HG03025 (cell line): ENCODE results near the gene WDR45B.
A peak's percentile ranks its signal among the peaks of the same experiment; 100 is the strongest.

Source experiments
- ATAC-seq: cut with Tn5 transposase; IDR thresholded peaks from one replicate; pipeline ENCODE4 v1.9.1; 2021; ENCODE audit warnings: mild to moderate bottlenecking, moderate library complexity; ENCODE audit not compliant: unreplicated experiment, low FRiP score

WDR45B gene

GRCh38 chr17:82648165-82648668, at the start of gene WDR45B:
WDR45B (minus strand) TSS chr17:82648444; CDS start chr17:82648340, 104 bp downstream.
- ATAC-seq: peak; percentile 70

GRCh38 chr17:82697808-82698064, 49.5 kb upstream of the WDR45B start:
- ATAC-seq: no peak

- no peak for ATAC-seq
These were observed 48.9 kb upstream of the WDR45B start for GRCh38 chr17:82696916-82697807.

- no peak for ATAC-seq
These were observed 48.0 kb upstream of the WDR45B start for GRCh38 chr17:82696259-82696658.

- no peak for ATAC-seq
These were observed 46.4 kb upstream of the WDR45B start for GRCh38 chr17:82694647-82695046.

- ATAC-seq: no peak
These were observed 45.1 kb upstream of the WDR45B start for GRCh38 chr17:82693168-82693867.

- no peak for ATAC-seq
These were observed 44.0 kb upstream of the WDR45B start for GRCh38 chr17:82692268-82692667.

- ATAC-seq: no peak
These were observed 43.5 kb upstream of the WDR45B start for GRCh38 chr17:82691714-82692113.

- no peak for ATAC-seq
These were observed 42.7 kb upstream of the WDR45B start for GRCh38 chr17:82690786-82691489.

GRCh38 chr17:82689077-82689476, 40.8 kb upstream of the WDR45B start:
- ATAC-seq: no peak

- ATAC-seq: no peak
These were observed 39.6 kb upstream of the WDR45B start for GRCh38 chr17:82687871-82688270.

GRCh38 chr17:82687375-82687861, 39.2 kb upstream of the WDR45B start:
- ATAC-seq: no peak

- no peak for ATAC-seq
These were observed 38.4 kb upstream of the WDR45B start for GRCh38 chr17:82686366-82687324.

- no peak for ATAC-seq
These were observed 37.0 kb upstream of the WDR45B start for GRCh38 chr17:82685291-82685690.

GRCh38 chr17:82684228-82684841, 36.1 kb upstream of the WDR45B start:
- ATAC-seq: no peak

- ATAC-seq: no peak
These were observed 35.3 kb upstream of the WDR45B start for GRCh38 chr17:82683534-82683933.

- ATAC-seq: no peak
These were observed 33.3 kb upstream of the WDR45B start for GRCh38 chr17:82681547-82681946.

GRCh38 chr17:82679586-82680465, 31.6 kb upstream of the WDR45B start:
- ATAC-seq: no peak
